Measurements from ENCODE around the gene PEX6.
A peak's percentile ranks its signal among the peaks of the same experiment; 100 is the strongest.

PEX6 gene, protein sequence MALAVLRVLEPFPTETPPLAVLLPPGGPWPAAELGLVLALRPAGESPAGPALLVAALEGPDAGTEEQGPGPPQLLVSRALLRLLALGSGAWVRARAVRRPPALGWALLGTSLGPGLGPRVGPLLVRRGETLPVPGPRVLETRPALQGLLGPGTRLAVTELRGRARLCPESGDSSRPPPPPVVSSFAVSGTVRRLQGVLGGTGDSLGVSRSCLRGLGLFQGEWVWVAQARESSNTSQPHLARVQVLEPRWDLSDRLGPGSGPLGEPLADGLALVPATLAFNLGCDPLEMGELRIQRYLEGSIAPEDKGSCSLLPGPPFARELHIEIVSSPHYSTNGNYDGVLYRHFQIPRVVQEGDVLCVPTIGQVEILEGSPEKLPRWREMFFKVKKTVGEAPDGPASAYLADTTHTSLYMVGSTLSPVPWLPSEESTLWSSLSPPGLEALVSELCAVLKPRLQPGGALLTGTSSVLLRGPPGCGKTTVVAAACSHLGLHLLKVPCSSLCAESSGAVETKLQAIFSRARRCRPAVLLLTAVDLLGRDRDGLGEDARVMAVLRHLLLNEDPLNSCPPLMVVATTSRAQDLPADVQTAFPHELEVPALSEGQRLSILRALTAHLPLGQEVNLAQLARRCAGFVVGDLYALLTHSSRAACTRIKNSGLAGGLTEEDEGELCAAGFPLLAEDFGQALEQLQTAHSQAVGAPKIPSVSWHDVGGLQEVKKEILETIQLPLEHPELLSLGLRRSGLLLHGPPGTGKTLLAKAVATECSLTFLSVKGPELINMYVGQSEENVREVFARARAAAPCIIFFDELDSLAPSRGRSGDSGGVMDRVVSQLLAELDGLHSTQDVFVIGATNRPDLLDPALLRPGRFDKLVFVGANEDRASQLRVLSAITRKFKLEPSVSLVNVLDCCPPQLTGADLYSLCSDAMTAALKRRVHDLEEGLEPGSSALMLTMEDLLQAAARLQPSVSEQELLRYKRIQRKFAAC
- 34.2 to 41.6 reads per million in 2 donors for total RNA-seq

DNA sequence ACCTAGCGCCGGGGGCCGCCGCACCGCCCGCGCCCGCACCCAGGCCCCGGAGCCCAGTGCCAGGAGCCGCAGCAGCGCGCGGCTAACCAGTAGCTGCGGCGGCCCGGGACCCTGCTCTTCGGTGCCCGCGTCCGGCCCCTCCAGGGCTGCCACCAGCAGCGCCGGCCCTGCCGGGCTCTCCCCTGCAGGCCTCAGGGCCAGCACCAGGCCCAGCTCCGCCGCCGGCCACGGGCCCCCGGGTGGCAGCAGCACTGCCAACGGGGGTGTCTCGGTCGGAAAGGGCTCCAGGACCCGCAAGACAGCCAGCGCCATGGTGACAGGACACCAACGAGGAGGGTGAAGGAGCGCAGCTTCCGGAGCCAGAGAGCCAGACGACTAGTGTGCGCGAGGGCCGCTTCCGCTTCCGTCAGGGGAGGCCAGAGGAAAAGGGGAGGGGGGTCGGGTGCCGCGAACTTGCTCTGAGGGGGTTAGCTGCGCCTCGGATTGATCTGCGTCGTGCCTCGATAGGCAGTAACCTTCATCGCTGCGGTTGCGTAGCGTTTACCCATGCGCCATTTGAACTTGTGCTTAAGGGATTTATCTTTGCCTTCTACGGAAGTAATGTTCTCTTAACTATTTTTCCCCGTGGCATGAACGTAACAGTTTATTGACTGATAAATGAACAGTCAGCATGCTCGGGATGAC lies at the start of gene PEX6:
TSS of gene PEX6 (minus strand) at position 343 of the 684 bp plus-strand sequence. CDS start at position 312, 31 bp downstream.
- DNase-seq: peak; percentile 84

DNA sequence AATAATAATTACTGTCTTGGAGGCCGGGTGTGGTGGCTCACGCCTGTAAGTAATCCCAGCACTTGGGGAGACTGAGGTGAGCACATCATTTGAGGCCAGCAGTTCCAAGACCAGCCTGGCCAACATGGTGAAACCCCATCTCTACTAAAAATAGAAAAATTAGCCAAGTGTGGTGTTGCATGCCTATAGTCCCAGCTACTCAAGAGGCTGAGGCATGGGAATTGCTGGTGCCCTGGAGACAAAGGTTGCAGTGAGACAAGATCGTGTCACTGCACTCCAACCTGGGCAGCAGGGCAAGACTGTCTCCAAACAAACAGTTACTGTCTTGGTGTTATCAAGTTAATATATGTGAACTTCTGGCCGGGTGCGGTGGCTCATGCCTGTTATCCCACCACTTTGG lies 47.4 kb upstream of the PEX6 start:
- no peak for DNase-seq

DNA sequence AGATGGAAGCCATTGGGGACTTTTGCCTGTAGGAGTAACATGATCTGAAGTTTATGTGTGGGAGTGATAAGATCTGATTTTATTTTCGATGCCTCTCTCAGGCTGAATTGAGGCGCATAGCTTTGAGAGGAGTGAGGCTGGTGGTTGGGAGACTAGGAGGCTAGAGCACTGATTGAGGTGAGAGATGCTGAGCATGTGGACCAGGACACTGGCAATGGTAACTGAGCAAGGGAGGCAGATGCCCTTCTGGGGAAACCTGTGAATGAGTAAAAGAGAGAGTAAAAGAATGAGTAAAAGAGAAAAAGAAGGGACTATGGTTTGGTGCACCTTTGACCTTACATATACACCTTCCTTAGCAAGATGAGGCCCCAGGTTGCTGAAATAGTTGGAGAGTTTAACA lies 45.5 kb upstream of the PEX6 start:
- DNase-seq: no peak

DNA sequence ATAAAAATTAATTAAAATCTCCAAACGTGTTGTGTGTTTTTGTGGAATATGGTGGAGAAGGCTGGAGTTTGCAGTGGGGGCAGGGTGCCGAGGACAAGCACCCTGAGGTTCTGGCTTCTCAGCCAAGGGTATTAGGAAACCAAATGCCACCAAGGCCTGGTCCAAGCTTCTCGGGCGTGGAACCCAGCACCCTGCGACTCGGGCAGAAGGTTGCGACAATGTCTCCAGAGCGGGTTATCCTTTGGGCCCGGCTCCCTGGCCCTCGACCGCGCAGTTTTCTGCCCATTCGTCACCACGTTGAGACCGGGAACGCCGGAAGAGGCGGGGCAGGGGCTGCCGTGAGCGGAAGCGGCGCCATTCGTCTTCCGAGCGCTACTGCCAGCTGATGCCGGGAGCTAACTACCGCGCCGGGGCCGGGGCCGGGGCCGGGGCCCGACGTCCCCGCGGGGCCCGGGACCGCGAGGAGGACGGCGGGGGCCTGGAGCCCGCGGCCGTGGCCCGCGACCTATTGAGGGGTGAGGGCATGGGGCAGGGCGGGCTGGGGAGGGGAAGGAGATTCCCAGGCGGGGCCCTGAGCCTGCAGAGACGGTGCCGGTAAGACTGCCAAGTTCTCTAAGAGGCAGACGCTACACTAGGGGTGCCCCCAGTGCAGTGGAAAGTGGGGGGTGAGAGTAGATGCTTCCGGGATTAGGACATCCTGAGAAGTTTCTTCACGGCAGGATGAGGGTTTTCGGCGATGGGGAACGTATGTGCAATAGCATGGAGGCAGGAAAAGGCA lies 42.5 kb upstream of the PEX6 start, which contains the start of gene RRP36:
TSS of gene RRP36 (plus strand) at position 354 of the 778 bp plus-strand sequence. CDS start at position 386, 32 bp downstream.
- DNase-seq: peak; percentile 37

DNA sequence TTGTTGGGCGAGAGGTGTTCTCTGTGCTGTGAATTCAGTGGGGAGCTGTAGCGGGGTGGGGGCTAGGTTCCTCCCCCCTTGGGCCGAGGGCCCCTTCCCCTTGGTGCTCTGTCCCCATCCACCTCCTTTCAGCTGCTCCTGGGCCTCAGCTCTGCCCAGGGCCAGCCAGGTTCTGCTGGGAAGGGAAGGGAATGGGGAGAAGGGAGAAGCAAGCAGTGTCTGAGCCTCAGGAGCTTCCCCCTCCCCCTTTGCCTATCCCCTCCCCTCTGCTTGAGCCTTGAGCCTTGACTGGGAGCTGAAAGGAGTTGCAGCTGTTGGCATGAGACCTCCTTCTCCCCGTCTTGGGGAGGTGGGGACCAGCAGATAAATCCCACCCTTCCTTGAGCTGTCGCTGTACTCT lies 41.9 kb upstream of the PEX6 start:
- no peak for DNase-seq

DNA sequence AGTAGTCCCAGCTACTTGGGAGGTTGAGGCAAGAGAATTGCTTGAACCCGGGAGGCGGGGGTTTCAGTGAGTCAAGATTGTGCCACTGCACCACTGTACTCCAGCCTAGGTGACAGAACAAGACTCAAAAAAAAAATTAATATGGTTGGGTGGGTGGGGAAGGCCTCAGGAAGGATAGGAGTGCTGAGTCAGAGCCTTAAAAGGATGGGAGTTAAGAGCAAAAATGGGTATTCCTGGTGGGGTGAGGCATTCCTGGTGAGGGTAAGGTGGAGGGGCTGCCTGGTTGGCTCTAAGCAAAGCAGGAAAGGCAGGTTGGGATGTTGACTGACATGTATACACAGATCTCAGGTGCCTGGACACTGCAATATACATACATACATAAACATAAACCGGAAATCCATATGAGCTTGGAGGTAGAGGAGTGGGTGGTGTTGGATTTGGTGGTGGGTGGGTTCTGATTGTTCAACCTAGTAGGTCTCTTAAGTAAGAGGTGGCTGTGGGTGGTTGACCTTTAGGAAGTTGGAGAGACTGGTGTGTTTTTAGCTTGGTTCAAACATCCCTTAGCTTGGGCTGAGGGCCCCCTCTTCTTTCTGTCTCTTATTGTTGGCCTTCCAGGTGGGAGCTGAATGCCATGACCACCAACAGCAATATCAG lies 41.2 kb upstream of the PEX6 start:
- no peak for DNase-seq

DNA sequence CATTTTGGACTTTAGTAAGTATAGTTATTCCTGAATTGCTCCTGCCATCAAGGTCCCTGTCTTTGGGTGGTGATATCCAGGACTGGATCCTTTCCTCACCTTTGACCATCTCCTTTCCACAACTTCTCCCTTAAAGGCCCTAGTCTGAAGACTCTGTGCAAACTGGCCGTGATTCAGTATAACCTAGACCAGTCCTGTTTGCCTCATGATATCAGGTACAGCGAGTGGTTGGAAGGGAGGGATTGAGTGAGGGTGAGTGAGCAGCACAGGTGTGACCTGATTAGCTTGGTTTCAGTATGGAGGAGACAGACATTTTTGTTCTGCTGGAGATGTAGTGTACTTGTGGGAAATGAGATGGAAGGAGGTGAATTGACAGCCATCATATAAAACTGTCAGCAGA lies 40.2 kb upstream of the PEX6 start:
- DNase-seq: no peak

DNA sequence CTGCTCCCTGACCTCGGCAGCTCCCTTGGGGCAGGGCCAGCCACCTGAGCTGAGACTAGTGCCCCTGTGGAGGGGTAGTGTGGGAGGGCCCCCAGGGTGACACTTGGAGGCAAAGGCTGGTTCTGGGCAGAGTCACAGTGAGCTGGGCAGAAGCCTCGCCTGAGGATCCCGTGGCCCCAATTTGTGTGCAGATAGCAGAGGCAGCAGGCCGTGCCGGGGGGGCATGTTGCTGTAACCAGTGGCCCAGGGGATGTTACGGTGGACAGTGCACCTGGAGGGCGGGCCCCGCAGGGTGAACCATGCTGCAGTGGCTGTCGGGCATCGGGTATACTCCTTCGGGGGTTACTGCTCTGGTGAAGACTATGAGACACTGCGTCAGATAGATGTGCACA lies 38.0 kb upstream of the PEX6 start:
- no peak for DNase-seq

DNA sequence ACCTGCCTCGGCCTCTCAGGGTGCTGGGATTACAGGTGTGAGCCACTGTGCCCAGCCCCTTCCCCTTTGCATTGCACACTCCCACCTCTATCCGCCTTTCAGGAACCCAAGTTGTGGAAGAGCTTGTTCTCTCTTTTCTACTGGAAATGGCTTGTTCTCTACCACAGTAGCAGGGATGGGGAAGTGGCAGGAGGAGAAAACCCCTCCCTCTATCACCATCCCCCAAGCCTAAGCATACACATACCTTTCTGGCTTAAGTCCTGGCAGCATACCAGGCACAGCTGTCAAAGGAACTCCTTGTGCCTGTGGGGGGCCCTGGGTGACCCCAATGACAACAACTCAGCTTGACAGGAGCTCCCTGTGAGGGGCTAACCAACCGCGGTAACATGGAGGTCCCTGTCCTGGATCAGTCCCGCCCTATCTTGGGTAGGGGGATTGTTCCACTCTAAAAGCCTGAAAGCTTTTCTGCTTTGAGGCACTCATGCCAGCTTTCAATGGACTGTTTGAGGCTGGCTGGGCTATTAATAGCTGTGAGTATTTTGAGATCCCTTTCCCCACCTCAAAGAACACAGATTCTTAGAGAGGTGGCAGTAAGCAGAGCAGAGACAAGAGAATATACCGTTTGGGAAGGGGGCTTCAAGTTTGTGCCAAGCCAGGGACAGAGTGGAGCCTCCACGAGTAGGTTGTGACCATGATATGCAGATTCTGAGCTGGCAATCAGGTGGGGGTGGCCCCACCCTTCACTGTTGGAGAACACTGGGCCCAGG lies 37.4 kb upstream of the PEX6 start:
- DNase-seq: no peak

DNA sequence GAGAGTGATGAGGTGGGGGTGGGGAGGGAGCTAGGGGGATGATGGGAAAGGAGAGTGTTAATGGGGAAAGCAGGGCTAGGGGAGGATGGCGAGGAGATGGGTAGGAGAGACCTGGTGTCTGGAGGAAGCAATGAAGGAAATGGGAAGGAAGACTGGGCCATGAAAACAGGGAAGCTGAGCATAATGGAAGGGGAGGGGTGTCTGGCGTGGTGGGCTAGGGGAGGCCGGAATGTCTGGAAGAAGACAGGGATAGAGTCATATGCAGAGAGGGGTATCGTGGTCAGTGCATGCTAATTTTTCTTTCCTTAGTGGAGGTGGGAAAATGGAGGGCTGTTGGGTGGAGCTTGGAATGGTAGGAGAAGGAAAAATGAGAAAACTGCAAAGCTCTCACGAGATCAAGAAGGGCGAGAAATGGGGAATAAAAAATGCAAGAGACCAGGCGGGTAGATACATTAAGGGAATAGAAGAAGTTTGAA lies 35.5 kb upstream of the PEX6 start:
- no peak for DNase-seq

DNA sequence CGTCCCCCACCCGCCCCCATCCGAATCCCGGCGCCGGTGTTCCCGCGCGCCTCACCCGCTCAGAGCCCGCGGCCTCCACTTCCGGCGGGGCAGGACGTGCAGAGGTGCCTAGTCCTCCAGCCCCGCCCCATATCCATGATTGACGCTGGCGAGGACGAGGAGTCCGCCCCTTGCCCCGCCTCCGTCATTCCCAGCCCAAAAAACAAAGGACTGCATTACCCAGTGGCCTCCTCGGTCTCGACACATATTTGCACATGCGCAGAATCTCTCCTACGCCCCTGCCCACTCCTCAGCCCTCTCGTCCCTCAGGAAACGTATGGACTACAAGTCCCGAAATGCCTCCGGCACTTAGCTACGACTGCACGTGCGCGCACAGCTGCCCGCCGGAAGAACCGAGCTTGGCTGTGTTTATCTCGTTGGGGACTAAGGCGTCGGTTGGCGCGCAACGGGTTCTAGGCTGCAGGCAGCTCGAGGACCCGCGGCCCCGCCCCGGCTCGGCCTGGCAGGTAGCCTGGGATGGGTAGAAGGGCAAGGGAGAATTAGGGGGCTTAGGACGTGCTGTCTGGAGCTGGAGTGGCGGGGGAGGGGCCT lies 35.0 kb upstream of the PEX6 start, which contains the start of the genes KLHDC3 and MEA1:
TSS of gene KLHDC3 (plus strand) at position 407 of the 591 bp plus-strand sequence. CDS start 2,944 bp downstream, outside the sequence.
TSS of gene MEA1 (minus strand) at position 104 of the 591 bp plus-strand sequence. CDS start 133 bp downstream, outside the sequence.
- DNase-seq: peak; percentile 81

DNA sequence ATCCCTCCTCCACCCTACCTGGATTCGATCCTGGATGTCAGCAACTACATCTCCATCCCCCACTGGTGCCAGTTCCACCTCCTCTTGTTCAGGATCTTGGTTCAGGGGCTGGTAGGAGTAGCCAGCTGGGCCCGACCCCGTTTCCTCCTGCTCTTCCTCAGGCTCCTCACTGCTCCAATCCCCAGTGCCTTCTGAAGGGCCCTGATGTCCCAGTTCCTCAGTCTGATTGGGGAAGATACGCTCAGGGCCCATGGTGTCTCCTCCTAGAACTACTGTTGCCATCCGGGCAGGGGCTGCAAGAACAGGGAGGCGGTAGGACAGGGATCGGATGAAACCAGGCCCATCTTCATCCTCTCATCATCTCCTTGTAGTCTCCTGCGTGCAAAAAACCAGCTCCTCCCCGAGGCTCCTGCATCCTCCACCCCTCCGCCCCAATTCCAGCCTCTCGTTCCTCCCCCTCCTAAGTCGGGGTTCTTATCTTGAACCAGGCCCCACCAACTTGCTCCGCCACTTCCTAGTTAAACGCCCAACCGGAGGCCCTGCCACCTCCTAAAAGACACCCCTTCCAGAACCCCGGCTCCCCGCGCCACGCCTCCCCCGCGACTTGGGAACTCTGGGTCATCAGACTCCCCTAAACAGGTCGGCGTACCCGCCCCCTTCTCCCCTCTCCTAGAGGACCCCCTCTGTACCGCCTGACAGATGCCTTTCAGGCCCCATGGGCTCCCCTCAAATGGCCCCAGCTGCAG lies 34.3 kb upstream of the PEX6 start:
- DNase-seq: no peak

DNA sequence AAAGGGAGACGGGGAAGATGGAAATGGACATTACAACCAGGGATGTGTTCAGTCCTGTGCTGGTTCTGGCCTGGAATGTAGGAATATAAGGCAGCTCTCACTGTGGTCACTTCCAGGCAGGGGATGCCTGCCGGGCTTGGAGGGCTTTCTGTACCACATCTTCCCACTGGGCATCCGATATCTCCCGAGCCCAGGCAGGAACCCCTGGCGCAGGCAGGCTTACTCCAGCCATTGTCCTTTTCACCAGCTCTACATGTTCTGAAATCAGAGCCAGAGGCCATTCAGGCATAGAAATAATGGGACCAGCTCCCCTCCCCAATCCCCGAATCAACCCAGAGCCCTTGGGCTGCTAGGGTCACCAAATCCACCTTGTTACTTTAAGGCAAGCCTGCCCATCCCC lies 33.4 kb upstream of the PEX6 start:
- no peak for DNase-seq

DNA sequence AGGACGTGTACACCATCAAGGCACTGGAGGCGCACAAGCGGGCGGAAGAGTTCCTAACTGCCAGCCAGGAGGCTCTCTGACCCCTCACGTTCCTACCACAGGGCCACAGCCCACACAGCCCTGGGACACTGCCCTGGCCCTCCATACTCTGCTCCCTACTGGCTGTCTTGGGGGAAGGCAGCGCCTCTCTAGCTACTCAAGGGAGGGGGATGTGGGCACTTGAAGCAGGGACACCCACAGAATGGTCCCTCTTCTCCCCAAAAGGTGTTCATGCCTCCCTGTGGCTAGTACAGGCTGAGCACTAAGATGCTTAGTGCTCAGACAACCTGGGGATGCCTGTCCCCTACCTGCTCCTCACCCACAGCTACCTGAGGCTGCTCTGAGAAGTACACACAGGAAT lies 32.2 kb upstream of the PEX6 start:
- DNase-seq: no peak

DNA sequence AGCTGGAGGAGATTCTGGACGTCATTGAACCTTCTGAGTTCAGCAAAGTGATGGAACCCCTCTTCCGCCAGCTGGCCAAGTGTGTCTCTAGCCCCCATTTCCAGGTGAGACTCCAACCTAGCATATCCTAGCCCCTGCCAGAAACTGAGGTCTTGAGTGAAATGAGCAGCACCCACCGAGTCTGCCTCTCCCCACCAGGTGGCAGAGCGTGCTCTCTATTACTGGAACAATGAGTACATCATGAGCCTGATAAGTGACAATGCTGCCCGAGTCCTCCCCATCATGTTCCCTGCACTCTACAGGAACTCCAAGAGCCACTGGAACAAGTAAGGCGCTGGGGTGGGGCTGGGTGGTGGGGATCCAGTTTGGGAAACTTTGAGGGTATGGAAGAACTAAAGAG lies 30.1 kb upstream of the PEX6 start:
- DNase-seq: no peak

DNA sequence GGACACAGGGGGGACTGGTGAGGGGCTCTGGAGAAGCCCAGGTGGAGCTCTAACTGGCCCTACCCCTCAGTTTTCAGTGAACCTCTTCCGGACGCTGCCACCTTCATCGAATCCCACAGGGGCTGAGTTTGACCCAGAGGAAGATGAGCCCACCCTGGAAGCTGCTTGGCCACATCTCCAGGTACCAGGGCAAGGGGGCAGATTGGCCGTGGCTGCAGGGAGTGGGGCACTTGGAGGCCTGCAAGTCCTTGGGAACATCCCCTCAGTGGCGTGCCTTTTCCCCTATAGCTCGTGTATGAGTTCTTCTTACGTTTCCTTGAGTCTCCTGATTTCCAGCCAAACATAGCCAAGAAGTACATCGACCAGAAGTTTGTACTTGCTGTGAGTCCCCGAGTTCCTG lies 28.1 kb upstream of the PEX6 start:
- DNase-seq: no peak

DNA sequence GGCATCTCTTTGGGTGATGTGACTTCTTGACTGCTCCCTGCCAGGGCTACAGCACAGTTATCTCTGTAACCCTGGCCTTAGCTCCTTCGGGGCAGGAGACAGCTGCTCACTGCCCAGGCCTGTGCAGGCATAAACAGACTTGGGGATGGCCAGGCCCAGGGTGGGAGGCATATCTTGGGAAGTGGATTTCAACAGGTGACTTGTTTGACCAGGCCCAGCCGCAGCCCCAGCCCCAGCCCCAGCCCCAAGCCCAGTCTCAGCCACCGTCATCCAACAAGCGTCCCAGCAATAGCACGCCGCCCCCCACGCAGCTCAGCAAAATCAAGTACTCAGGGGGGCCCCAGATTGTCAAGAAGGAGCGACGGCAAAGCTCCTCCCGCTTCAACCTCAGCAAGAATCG lies 27.3 kb upstream of the PEX6 start:
- no peak for DNase-seq

DNA sequence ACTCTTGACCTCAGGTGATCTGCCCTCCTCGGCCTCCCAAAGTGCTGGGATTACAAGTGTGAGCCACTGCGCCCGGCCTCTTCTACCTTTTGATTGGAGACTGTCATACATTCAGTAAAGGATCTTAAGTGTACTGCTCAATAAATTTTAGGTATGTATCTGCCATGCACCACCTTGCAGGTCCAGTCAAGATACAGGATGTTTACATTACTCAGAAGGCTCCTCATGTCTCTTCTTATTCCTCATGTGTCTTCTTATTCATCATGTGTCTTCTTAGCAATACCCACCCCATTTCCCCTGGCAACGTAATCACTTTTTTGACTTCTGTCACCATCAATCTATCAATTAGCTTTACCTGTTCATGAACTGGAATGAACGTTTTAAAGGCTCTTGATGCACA lies 26.9 kb upstream of the PEX6 start:
- no peak for DNase-seq

DNA sequence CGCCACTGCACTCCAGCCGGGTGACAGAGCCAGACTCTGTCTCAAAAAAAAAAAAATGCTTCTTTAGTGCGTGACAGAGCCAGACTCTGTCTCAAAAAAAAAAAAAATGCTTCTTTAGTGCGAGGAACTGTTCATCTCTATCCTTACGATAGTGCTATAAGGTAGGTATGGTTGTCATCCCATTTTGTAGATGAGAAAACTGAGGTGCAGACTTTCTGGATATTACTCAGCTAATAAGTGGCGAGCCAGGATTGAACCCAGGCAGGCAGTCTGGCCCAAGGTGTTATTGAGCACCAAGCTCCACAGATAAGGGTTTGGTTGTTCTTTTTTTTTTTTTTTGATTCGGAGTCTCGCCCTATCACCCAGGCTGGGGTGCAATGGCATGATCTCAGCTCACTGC lies 22.9 kb upstream of the PEX6 start:
- no peak for DNase-seq

All from activated gamma-delta T cell (primary cell).